ENCODE data around the gene ACER3. TPM values are rescaled to one million over a fixed set of nuclear protein-coding genes. Genes with fewer than 3 reads are reported as not detected.

The ACER3 gene
- total and polyA plus RNA-seq, 2 of the 4 experiments (the other 2 are of a cell fraction) = 3.5 to 10.0 TPM

DNA sequence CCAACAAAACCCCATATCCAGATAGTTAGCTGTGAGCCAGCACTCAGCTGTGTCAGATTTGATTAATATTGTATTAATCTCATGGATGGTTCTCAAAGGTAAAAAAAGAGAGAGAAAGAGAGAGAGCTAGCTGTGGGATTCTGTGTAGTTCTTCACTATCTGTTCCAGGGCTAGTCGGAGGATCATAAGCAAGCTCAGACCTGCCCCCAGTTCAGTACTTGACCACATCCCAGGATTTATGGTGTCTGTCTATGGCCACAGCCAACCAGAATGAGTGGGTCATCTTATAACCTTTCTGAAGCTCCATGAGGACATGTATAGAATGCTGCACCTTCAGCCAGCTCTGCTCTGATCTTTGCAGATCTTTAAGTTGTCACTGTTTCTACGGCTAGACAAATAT is 160.0 kb downstream of the ACER3 start:
- H2AFZ ChIP-seq (replicated peaks; ENCODE audit: low read length, poor library complexity) = no peak overlapping the region
- H3K9me1 ChIP-seq (ENCODE audit: insufficient read depth, low read length) = peaks cover 3% of the 10 kb centered on the region; the same call in 1 of the 2 replicates
- no peaks in the 10 kb centered on the region for H3K36me3 ChIP-seq (ENCODE audit: control insufficient read depth, insufficient read depth, low read length)
- ATAC-seq (ENCODE audit: low read depth) (peak; percentile 14; the same call in 1 of the 2 replicates), DNase-seq (no peak)
- no peak overlapping the region for H4K91ac ChIP-seq (ENCODE audit: insufficient read depth, low read depth, low read length)
- H3K14ac ChIP-seq (replicated peaks; ENCODE audit: low read depth, low read length) = no peak overlapping the region
- intact Hi-C loops (cut with micrococcal nuclease) = no loop called here
- no peak overlapping the region for H4K5ac ChIP-seq (ENCODE audit: low read depth, low read length)
- no peak overlapping the region for H3K4me2 ChIP-seq (ENCODE audit: low read depth, low read length)
- dilution Hi-C loops (cut with HindIII; ENCODE audit: low sequenced_read_pairs, unreplicated experiment) = no loop called here
- H2AK9ac ChIP-seq (replicated peaks; ENCODE audit: low read depth, low read length, poor library complexity) = no peak overlapping the region
- H3K79me1 ChIP-seq (ENCODE audit: low read depth in 1 of 2, low read length in 2 of 2) = no peaks in the 10 kb centered on the region
- no peak overlapping the region for H2BK120ac ChIP-seq (ENCODE audit: low read depth, low read length)
- ChIA-PET POLR2A (ENCODE audit: unreplicated experiment) (no interaction called here), CTCF (no interaction called here)
- no peak overlapping the region for H3K27ac ChIP-seq (ENCODE audit: insufficient read depth, low read length)
- no CpG with 5 or more reads among the region's 2 CpGs for WGBS, 2 experiments (ENCODE audit: extremely low coverage in 2 of 2, insufficient read length in 1 of 2)
- no peaks in the 10 kb centered on the region for H4K20me1 ChIP-seq (ENCODE audit: insufficient read depth, low read length)
- no peak overlapping the region for H3K4ac ChIP-seq (ENCODE audit: low read depth, low read length)
- no peak for TF ChIP-seq SMC3 (IDR thresholded peaks at IDR 0.05; ENCODE audit: low read depth, low read length)
- TF ChIP-seq CHD1 (IDR thresholded peaks at IDR 0.05; ENCODE audit: low read depth, low read length) = no peak
- no peak for TF ChIP-seq NFE2L2 (IDR thresholded peaks at IDR 0.05; ENCODE audit: low read depth, low read length)
- no peak for TF ChIP-seq BHLHE40 (IDR thresholded peaks at IDR 0.05; ENCODE audit: low read depth, low read length)
- no peak for TF ChIP-seq MAZ (IDR thresholded peaks at IDR 0.05; ENCODE audit: borderline replicate concordance, low read depth, low read length)
- TF ChIP-seq MXI1 (IDR thresholded peaks at IDR 0.05; ENCODE audit: borderline replicate concordance, low read depth, low read length) = no peak
- no peak for TF ChIP-seq FOS (IDR thresholded peaks at IDR 0.05; ENCODE audit: low read depth, low read length)
- TF ChIP-seq, protein P1, sequence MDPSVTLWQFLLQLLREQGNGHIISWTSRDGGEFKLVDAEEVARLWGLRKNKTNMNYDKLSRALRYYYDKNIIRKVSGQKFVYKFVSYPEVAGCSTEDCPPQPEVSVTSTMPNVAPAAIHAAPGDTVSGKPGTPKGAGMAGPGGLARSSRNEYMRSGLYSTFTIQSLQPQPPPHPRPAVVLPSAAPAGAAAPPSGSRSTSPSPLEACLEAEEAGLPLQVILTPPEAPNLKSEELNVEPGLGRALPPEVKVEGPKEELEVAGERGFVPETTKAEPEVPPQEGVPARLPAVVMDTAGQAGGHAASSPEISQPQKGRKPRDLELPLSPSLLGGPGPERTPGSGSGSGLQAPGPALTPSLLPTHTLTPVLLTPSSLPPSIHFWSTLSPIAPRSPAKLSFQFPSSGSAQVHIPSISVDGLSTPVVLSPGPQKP (IDR thresholded peaks at IDR 0.05; ENCODE audit: borderline replicate concordance, low read depth, low read length) = no peak
- no peak for TF ChIP-seq POLR2A (IDR thresholded peaks at IDR 0.05; ENCODE audit: low read depth, low read length)
- TF ChIP-seq, protein P2, sequence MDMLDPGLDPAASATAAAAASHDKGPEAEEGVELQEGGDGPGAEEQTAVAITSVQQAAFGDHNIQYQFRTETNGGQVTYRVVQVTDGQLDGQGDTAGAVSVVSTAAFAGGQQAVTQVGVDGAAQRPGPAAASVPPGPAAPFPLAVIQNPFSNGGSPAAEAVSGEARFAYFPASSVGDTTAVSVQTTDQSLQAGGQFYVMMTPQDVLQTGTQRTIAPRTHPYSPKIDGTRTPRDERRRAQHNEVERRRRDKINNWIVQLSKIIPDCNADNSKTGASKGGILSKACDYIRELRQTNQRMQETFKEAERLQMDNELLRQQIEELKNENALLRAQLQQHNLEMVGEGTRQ (IDR thresholded peaks at IDR 0.05; ENCODE audit: low read depth, low read length) = no peak
- TF ChIP-seq, protein P3, sequence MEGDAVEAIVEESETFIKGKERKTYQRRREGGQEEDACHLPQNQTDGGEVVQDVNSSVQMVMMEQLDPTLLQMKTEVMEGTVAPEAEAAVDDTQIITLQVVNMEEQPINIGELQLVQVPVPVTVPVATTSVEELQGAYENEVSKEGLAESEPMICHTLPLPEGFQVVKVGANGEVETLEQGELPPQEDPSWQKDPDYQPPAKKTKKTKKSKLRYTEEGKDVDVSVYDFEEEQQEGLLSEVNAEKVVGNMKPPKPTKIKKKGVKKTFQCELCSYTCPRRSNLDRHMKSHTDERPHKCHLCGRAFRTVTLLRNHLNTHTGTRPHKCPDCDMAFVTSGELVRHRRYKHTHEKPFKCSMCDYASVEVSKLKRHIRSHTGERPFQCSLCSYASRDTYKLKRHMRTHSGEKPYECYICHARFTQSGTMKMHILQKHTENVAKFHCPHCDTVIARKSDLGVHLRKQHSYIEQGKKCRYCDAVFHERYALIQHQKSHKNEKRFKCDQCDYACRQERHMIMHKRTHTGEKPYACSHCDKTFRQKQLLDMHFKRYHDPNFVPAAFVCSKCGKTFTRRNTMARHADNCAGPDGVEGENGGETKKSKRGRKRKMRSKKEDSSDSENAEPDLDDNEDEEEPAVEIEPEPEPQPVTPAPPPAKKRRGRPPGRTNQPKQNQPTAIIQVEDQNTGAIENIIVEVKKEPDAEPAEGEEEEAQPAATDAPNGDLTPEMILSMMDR (conservative IDR thresholded peaks at IDR 0.05; ENCODE audit: low read depth, low read length) = no peak
- no peak for TF ChIP-seq MAFK (IDR thresholded peaks at IDR 0.05; ENCODE audit: low read depth, low read length)
- TF ChIP-seq RFX5 (IDR thresholded peaks at IDR 0.05; ENCODE audit: low read depth, low read length) = no peak
- TF ChIP-seq CEBPB (IDR thresholded peaks at IDR 0.05; ENCODE audit: low read depth, low read length) = no peak
- TF ChIP-seq RAD21 (IDR thresholded peaks at IDR 0.05; ENCODE audit: low read length) = no peak
- no peak for TF ChIP-seq RCOR1 (IDR thresholded peaks at IDR 0.05; ENCODE audit: insufficient replicate concordance, low read length)
- no peaks in the 10 kb centered on the region for H3K9me3 ChIP-seq (ENCODE audit: control insufficient read depth, insufficient read depth, low read length)
- H3K27me3 ChIP-seq (ENCODE audit: control insufficient read depth, insufficient read depth, low read length) = no peaks in the 10 kb centered on the region
- peaks cover 6% of the 10 kb centered on the region; the same call in 1 of the 2 replicates for H3K4me1 ChIP-seq (ENCODE audit: control insufficient read depth, insufficient read depth, low read length)
- H3K9ac ChIP-seq (ENCODE audit: low read depth, low read length) = no peak overlapping the region
- no peak overlapping the region for H2BK20ac ChIP-seq (ENCODE audit: low read depth, low read length)
- peak overlapping the region; percentile 48; the same call in 1 of the 2 replicates for H2AK5ac ChIP-seq (ENCODE audit: low read depth, low read length)
- in situ Hi-C loops (cut with MboI; ENCODE audit: low sequenced_read_pairs) = no loop called here
- no peak overlapping the region for H4K8ac ChIP-seq (ENCODE audit: low read depth in 2 of 2, low read length in 2 of 2)
- H3K23ac ChIP-seq (ENCODE audit: low read depth, low read length) = no peak overlapping the region
- H2BK5ac ChIP-seq (ENCODE audit: low read depth, low read length, poor library complexity, severe bottlenecking) = no peak overlapping the region
- H3K56ac ChIP-seq (ENCODE audit: extremely low read depth, insufficient read depth, low read length) = no peak overlapping the region
- H3K4me3 ChIP-seq (ENCODE audit: insufficient read depth, low read depth, low read length) = no peak overlapping the region
- BruUV-seq (replicated peaks) = no TSS peak
- H2BK15ac ChIP-seq (ENCODE audit: low read depth, low read length) = no peak overlapping the region
- H3K18ac ChIP-seq (ENCODE audit: low read depth, low read length) = no peak overlapping the region
